NCI-H1092 (cell line): Measurements from ENCODE around the gene BICD1.

Experiments used
- DNase-seq: peaks from one replicate; lab custom pipeline; 2025; lab: John Stamatoyannopoulos, UW

The BICD1 gene

GRCh38 chr12:32344047-32344446, 237.4 kb downstream of the BICD1 start:
- DNase-seq, result no peak

GRCh38 chr12:32353540-32353939, 246.9 kb downstream of the BICD1 start:
- no peak for DNase-seq

- no peak for DNase-seq
These were observed 251.1 kb downstream of the BICD1 start for GRCh38 chr12:32357601-32358249.

- no peak for DNase-seq
These were observed 254.3 kb downstream of the BICD1 start for GRCh38 chr12:32360956-32361355.

- no peak for DNase-seq
These were observed 256.2 kb downstream of the BICD1 start for GRCh38 chr12:32362892-32363291.

DNA sequence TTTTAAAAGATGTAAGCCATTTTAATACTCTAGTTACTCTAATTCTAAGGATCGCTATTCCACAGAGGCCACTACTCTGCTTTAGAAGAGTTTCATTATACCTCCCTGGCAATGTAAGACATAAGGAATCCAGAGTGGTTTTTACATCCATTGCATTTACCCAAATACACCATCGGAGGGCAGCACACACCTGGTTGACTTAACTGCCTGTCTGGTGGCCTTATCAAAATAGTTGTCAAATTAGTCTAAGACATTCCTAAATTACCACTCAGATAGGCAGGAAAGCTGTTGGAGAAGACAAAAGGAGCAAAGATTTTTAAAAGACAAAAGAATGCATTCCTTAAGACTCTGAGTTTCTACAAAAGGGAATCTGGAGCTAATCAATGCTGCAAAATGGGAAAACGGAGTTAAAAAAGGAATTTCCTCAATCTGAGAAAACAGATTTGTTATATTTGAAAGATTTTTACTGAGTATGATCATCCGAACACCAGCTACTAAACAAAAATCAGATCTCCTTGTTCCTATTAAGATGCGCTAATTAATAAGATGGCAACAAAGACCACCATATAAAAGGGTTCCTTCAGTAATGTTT, 258.9 kb downstream of the BICD1 start:
- DNase-seq, result peak; percentile 30

- no peak for DNase-seq
These were observed 260.1 kb downstream of the BICD1 start for GRCh38 chr12:32366714-32367113.

DNA sequence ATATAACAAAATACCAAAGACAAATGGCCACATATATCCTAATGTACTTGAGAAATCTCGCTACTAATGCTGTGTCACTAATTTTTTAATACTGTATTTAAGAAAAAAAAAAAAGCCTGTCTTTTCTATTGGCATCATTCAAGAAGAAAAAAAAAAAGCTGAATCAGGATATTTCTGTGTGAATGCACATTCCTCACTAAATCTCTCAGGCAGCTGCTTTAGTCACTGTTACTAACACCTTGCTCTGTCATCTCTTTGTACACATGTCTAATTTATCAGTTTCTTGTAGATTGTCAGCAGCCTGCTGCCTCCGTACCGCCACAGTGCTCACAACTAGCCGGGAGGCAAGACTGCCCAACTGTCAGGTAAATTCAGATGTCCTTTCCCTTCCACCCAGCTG, 260.7 kb downstream of the BICD1 start:
- DNase-seq, result no peak

GRCh38 chr12:32369202-32369601, 262.6 kb downstream of the BICD1 start:
- no peak for DNase-seq

DNA sequence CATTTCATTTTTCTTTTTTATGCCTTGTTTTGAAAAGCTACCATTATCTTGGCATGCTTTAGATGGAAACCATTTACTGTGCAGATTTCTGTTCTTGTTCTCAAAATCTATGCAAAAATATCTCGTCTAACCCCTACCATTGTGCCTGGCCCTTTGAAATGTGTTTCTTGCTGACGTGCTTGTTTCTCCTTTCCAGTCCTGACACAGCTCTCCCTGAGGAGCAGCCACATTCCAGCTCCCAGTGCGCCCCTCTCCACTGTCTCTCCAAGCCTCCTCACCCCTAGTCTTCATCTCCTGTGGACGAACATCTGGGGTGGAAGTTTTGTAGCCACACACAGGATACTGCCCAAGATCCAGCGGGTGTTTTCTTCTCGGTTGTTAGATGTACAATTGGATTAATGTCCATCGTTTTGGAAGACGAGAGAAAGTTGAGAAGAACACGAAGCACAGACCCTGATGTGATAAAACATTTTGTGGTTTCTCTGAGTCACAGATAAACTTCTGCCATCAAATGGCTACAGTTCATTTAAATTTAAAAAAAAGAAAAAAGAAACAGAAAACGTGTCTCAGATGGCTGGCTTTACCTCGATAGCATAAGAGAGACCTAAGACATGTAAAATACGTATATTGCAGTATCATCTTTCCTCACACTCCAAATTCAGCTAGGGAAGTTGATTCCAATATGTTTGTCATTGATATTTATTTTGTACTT, 270.9 kb downstream of the BICD1 start:
- DNase-seq, result no peak

GRCh38 chr12:32379213-32379612, 272.6 kb downstream of the BICD1 start:
- no peak for DNase-seq

DNA sequence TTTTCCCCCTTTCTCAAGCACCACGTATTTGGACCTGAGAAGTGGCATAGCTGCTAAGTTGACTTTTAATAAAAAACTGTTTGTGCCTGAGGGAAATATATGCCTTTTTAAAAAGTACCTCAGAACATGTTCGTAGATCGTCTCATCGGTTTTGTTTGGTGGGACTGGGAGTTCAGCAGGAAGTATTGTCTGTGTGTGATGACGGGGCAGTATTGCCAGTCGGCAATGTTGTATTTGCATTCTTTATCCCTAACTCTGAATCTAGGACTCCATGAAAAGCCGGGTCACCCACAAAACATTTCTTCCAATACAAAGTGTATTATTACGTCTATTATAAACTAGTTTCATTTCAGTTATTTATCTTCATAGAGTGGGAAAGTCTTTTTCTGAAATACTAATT, 273.0 kb downstream of the BICD1 start:
- no peak for DNase-seq

DNA sequence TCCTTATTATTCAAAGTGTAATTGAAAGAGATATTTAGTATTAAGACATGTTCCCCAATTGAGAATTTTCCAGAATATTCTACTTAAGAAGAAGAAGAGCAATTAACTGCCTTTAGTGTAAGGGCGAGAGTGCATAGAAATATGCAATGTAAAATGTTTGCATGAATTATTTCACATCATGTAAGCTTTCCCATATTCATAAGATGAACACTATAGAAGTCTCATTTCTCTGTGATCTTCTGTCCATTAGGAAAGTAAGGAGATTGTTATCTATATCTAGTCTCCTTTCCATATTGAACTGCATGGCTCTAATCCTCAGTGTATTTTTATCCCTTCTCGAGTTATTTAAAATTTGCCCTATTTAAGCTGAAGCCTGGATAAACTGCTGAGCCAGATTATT, 275.6 kb downstream of the BICD1 start:
- DNase-seq, result no peak

DNA sequence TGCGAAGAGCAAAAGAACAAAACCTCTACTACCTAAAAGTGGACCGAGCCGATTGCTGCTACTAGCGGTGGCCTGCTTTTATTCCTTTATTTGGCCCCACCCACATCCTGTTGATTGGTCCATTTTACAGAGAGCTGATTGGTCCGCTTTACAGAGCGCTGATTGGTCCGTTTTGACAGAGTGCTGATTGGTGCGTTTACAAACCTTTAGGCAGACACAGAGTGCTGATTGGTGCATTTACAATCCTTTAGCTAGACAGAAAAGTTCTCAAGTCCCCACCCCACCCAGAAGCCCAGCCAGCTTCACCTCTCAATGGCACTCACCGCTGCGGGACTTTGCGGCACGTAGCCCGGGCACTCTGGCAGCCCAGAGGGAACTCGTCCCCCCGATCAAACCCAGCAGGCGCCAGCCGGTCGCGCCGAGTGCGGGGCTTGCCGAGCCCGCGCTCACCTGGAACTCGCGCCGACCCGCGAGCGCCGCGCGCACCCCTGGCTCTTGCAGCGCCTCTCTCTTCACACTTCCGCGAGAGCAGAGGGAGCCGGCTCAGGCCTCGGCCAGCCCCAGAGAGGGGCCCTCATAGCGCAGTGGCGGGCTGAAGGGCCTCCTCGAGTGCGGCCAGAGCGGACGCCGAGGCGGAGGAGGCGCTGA, 284.0 kb downstream of the BICD1 start:
- peak; percentile 62 for DNase-seq

- no peak for DNase-seq
These were observed 288.4 kb downstream of the BICD1 start for GRCh38 chr12:32395026-32395425.

DNA sequence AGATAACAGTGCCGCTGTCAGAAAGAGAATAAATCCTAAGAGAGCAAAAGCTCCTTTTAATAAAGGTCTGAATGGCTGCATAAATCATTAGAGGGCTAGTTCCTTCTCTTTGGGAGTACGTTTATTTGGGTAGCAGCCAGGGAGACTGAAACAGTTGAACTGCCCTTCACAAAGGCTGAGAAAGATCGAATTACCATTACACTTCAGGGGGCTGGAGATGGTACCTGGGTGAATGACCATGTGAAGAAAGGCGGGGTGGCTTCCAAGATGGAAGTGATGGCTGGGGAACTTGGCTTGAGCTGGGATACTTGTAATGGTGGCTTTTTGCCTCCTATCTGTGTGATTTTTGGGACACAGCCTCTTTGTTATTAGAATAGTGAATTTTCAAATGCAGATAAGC, 291.0 kb downstream of the BICD1 start:
- peak; percentile 21 for DNase-seq

DNA sequence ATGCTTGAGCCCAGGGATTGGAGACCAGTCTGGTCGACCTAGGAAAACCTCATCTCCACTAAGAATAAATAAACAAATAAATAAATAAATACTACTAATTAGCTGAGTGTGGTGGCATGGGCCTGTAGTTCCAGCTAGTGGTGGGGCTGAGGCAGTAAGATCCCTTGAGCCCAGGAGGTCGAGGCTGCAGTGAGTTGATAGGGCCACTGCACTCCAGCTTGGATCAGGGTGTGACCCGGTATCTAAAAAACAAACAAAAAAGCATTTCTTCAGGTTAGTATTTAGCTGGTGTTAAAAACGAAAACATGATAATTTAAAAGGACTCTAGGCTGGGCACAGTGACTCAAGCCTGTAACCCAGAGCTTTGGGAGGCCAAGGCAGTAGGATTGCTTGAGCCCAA, 291.5 kb downstream of the BICD1 start:
- DNase-seq, result no peak

DNA sequence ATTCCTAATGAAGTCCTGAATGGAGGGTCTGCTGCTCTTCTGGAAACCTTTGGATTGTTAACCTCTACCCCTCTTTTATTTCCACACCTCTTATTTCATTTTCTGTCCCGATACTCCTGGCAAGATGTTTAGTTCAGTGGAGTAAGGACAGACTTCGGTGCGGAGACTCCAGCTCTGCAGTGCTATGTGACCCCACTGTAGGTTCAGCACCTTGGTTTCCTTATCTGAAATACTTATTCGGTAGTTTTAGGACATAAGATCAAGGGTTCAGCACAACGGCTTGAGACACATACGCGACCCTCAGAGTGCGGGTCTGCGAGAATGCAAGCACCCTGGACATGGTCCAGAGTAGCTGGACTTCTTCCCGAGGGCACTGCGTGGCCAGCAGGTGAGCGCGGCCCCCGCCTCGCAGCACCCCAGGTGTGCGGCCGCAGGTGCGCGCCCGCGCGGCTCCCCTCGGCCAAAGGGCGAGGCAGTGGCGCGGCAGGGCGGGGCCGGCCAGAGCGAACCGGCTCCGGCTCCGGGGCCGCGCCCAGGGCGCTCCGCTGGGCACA, 292.2 kb downstream of the BICD1 start:
- no peak for DNase-seq

DNA sequence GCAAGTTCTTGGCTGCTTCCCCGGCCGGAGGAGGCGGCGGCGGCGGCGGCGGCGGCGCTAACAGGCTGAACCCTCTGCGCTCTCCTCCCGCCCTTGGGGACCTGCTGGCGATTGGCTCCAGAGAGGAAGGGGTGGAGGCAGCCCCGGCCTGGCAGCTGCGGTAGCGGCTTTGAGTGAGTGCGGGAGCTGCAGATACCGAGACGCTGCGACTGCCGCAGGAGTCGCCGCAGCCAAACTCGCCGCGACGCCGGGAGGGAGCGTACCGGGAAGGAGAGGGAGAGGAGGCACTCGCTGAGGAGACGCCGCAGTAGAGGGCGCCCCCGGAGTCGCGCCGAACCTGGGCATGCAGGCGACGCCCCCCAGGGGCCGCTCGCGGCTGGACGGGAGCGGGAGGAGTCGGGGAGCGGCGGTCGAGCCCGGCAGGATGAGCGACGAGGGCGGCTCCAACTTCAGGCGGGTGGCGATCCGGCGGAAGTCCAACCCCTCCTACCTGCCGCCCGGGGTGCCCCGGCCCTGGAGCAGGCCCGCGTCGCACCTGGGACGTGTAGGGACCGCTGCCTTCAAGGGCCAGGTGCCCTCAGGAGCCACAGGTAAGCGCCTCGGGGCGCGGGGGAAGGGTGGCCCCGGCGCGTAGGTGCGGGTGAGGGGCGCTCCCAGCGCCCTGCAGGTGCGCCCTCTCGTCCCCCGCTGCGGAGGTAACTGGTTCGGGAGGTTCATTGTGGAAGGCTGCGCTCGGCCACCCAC, 292.9 kb downstream of the BICD1 start, which contains the start of gene FGD4:
FGD4 (plus strand) TSS at position 189 of the 744 bp plus-strand sequence.
- peak; percentile 78 for DNase-seq

- DNase-seq, result no peak
These were observed 293.5 kb downstream of the BICD1 start for GRCh38 chr12:32400114-32400672.

DNA sequence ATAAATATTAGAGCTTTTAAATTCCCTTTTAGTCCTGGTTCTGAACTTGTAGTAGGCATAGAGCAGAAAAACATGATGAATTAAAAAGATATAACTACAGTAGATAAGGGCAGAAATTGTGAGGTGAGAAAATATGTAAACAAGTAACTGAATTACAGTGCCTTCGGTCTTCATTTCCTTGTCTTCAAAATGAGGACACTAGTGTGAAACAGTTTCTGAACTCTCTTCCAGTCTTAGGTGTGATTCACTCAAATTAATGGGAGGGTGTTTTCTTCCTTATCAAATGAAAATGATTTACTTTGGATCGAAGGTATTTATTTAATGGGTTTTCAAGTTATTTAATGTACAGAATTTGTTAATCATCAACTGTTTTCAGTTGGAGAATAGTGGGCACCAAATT, 294.2 kb downstream of the BICD1 start:
- no peak for DNase-seq

DNA sequence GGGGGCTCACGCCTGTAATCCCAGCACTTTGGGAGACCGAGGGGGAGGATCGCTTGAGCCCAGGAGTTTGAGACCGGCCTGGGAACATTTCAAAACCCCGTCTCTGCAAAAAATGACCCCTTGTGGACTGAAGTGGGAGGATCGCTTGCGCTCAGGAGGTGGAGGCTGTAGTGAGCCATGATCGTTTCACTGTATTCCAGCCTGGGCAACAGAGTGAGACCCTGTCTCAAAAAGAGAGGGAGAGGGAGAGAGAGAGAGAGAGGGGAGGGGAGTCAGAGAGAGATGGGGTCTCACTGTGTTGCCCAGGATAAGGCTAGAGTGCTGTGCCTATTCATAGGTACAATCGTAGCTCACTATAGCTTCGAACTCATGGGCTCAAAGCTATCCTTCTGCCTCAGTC, 295.5 kb downstream of the BICD1 start:
- no peak for DNase-seq
